ENCODE data around the gene RBCK1. TPM values are rescaled to one million over a fixed set of nuclear protein-coding genes. Genes with fewer than 3 reads are reported as not detected.

RBCK1 gene
- total and polyA plus RNA-seq, 2 of the 4 experiments (the other 2 are of a cell fraction) = 29.9 to 84.2 TPM

DNA sequence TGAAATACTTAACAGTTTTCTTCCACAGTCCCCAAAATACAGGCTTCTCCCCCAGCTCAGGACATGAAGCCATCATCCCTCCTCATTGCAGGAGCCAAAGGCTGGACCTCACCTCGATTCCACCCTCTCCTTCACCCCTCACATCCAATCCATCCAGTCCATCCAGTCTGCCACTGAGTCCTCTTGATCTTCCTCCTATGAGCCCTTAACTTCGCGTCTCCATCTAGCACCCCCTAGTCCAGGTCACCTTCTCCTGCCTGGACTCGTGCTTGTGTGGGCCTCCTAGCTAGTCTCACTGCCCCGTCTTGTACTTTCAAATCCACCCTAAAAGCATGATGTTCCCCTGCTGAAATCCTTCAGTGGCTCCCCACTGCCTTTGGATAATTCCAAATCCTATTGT lies 24.2 kb upstream of the RBCK1 start (continued):
- TF ChIP-seq NFE2L2 (IDR thresholded peaks at IDR 0.05; ENCODE audit: low read depth, low read length) (no peak), MXI1 (IDR thresholded peaks at IDR 0.05; ENCODE audit: borderline replicate concordance, low read depth, low read length) (no peak)

DNA sequence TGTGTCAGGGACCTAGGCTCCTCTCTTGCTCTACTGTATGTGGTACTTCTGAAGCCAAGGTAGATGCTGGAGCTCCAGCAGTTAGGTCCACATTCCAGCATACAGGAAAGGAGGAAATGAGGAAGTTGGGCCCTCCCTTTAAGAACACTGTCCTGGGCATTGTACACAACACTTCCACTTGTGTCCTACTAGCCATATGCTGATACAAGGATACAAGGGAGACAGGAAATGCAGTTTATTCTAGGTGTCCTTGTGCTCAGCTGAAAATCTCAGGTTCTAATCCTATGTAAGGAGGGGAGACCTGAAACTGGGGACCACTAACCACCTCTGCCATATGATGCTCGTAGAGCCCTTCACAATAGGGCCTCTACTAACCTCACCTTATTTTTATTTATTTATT lies 23.4 kb upstream of the RBCK1 start:
- peaks cover 63% of the 10 kb centered on the region for H4K20me1 ChIP-seq (ENCODE audit: insufficient read depth, low read length)
- in situ Hi-C loops (cut with MboI; ENCODE audit: low sequenced_read_pairs) = no loop called here
- peaks cover 18% of the 10 kb centered on the region for H3K9me1 ChIP-seq (ENCODE audit: insufficient read depth, low read length)
- no peak overlapping the region for H3K4me3 ChIP-seq (ENCODE audit: insufficient read depth, low read depth, low read length)
- no peak overlapping the region for H3K18ac ChIP-seq (ENCODE audit: low read depth, low read length)
- H3K23ac ChIP-seq (ENCODE audit: low read depth, low read length) = no peak overlapping the region
- peaks cover 22% of the 10 kb centered on the region for H3K36me3 ChIP-seq (ENCODE audit: control insufficient read depth, insufficient read depth, low read length)
- H3K27me3 ChIP-seq (ENCODE audit: control insufficient read depth, insufficient read depth, low read length) = no peaks in the 10 kb centered on the region
- no peak overlapping the region for H2AK5ac ChIP-seq (ENCODE audit: low read depth, low read length)
- H4K8ac ChIP-seq (ENCODE audit: low read depth in 2 of 2, low read length in 2 of 2) = no peak overlapping the region
- no peak overlapping the region for H3K4me2 ChIP-seq (ENCODE audit: low read depth, low read length)
- H2BK20ac ChIP-seq (ENCODE audit: low read depth, low read length) = no peak overlapping the region
- ChIA-PET CTCF (no interaction called here), POLR2A (ENCODE audit: unreplicated experiment) (no interaction called here)
- intact Hi-C loops (cut with micrococcal nuclease) = no loop called here
- WGBS, 2 experiments (ENCODE audit: extremely low coverage in 2 of 2, insufficient read length in 1 of 2) = no CpG with 5 or more reads among the region's 1 CpG
- H3K56ac ChIP-seq (ENCODE audit: extremely low read depth, insufficient read depth, low read length) = no peak overlapping the region
- ATAC-seq (ENCODE audit: low read depth) = no peak
- BruUV-seq (replicated peaks) = no TSS peak
- H3K14ac ChIP-seq (replicated peaks; ENCODE audit: low read depth, low read length) = no peak overlapping the region
- no peaks in the 10 kb centered on the region for H3K9me3 ChIP-seq (ENCODE audit: control insufficient read depth, insufficient read depth, low read length)
- dilution Hi-C loops (cut with HindIII; ENCODE audit: low sequenced_read_pairs, unreplicated experiment) = no loop called here
- peaks cover 5% of the 10 kb centered on the region for H3K4me1 ChIP-seq (ENCODE audit: control insufficient read depth, insufficient read depth, low read length)
- no peak overlapping the region for H3K4ac ChIP-seq (ENCODE audit: low read depth, low read length)
- no peak overlapping the region for H3K27ac ChIP-seq (ENCODE audit: insufficient read depth, low read length)
- no peak overlapping the region for H4K5ac ChIP-seq (ENCODE audit: low read depth, low read length)
- H2BK15ac ChIP-seq (ENCODE audit: low read depth, low read length) = no peak overlapping the region
- peaks cover 18 to 77% of the 10 kb centered on the region in 2 experiments for H3K79me1 ChIP-seq (ENCODE audit: low read depth in 1 of 2, low read length in 2 of 2)
- H2AK9ac ChIP-seq (replicated peaks; ENCODE audit: low read depth, low read length, poor library complexity) = no peak overlapping the region
- DNase-seq = no peak
- H4K91ac ChIP-seq (ENCODE audit: insufficient read depth, low read depth, low read length) = no peak overlapping the region
- no peak overlapping the region for H2BK5ac ChIP-seq (ENCODE audit: low read depth, low read length, poor library complexity, severe bottlenecking)
- H2BK120ac ChIP-seq (ENCODE audit: low read depth, low read length) = no peak overlapping the region
- H2AFZ ChIP-seq (replicated peaks; ENCODE audit: low read length, poor library complexity) = no peak overlapping the region
- H3K9ac ChIP-seq (ENCODE audit: low read depth, low read length) = no peak overlapping the region
- TF ChIP-seq RAD21 (IDR thresholded peaks at IDR 0.05; ENCODE audit: low read length) (no peak), SMC3 (IDR thresholded peaks at IDR 0.05; ENCODE audit: low read depth, low read length) (no peak), RFX5 (IDR thresholded peaks at IDR 0.05; ENCODE audit: low read depth, low read length) (no peak), NFE2L2 (IDR thresholded peaks at IDR 0.05; ENCODE audit: low read depth, low read length) (no peak), FOS (IDR thresholded peaks at IDR 0.05; ENCODE audit: low read depth, low read length) (no peak), RCOR1 (IDR thresholded peaks at IDR 0.05; ENCODE audit: insufficient replicate concordance, low read length) (no peak), BHLHE40 (IDR thresholded peaks at IDR 0.05; ENCODE audit: low read depth, low read length) (no peak), POLR2A (IDR thresholded peaks at IDR 0.05; ENCODE audit: low read depth, low read length) (no peak), MXI1 (IDR thresholded peaks at IDR 0.05; ENCODE audit: borderline replicate concordance, low read depth, low read length) (no peak), MAFK (IDR thresholded peaks at IDR 0.05; ENCODE audit: low read depth, low read length) (no peak), CHD1 (IDR thresholded peaks at IDR 0.05; ENCODE audit: low read depth, low read length) (no peak), MAZ (IDR thresholded peaks at IDR 0.05; ENCODE audit: borderline replicate concordance, low read depth, low read length) (no peak)
- TF ChIP-seq, protein P1, sequence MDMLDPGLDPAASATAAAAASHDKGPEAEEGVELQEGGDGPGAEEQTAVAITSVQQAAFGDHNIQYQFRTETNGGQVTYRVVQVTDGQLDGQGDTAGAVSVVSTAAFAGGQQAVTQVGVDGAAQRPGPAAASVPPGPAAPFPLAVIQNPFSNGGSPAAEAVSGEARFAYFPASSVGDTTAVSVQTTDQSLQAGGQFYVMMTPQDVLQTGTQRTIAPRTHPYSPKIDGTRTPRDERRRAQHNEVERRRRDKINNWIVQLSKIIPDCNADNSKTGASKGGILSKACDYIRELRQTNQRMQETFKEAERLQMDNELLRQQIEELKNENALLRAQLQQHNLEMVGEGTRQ (IDR thresholded peaks at IDR 0.05; ENCODE audit: low read depth, low read length) = no peak
- TF ChIP-seq, protein P2, sequence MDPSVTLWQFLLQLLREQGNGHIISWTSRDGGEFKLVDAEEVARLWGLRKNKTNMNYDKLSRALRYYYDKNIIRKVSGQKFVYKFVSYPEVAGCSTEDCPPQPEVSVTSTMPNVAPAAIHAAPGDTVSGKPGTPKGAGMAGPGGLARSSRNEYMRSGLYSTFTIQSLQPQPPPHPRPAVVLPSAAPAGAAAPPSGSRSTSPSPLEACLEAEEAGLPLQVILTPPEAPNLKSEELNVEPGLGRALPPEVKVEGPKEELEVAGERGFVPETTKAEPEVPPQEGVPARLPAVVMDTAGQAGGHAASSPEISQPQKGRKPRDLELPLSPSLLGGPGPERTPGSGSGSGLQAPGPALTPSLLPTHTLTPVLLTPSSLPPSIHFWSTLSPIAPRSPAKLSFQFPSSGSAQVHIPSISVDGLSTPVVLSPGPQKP (IDR thresholded peaks at IDR 0.05; ENCODE audit: borderline replicate concordance, low read depth, low read length) = no peak
- TF ChIP-seq, protein P3, sequence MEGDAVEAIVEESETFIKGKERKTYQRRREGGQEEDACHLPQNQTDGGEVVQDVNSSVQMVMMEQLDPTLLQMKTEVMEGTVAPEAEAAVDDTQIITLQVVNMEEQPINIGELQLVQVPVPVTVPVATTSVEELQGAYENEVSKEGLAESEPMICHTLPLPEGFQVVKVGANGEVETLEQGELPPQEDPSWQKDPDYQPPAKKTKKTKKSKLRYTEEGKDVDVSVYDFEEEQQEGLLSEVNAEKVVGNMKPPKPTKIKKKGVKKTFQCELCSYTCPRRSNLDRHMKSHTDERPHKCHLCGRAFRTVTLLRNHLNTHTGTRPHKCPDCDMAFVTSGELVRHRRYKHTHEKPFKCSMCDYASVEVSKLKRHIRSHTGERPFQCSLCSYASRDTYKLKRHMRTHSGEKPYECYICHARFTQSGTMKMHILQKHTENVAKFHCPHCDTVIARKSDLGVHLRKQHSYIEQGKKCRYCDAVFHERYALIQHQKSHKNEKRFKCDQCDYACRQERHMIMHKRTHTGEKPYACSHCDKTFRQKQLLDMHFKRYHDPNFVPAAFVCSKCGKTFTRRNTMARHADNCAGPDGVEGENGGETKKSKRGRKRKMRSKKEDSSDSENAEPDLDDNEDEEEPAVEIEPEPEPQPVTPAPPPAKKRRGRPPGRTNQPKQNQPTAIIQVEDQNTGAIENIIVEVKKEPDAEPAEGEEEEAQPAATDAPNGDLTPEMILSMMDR (conservative IDR thresholded peaks at IDR 0.05; ENCODE audit: low read depth, low read length) = no peak

Data from IMR-90 (cell line).